Activated B cell treated with CpG ODN at 0.5 μM for 24 hours (primary cell): ENCODE results near the gene TMEM235. TPM values are rescaled to one million over a fixed set of nuclear protein-coding genes. Genes with fewer than 3 reads are reported as not detected.
A peak's percentile ranks its signal among the peaks of the same experiment; 100 is the strongest.

Source experiments
- ATAC-seq: fragments of 200-7000 bp; cut with Tn5 transposase; one replicate; pipeline ENCODE4 v1.10.0; 2021; ENCODE audit warnings: low read depth, mild to moderate bottlenecking, moderate library complexity
- CTCF ChIA-PET: fragments of 350-600 bp; sonication (Branson Sonifier 250); formaldehyde crosslinking; loops from one replicate; lab custom pipeline; 2021; ENCODE audit warnings: antibody characterized with exemption; lab: Charles Lee
- POLR2A ChIA-PET: fragments of 350-600 bp; sonication (Branson Sonifier 250); formaldehyde crosslinking; loops from one replicate; lab custom pipeline; 2021; ENCODE audit warnings: antibody characterized with exemption; lab: Charles Lee
- DNase-seq: peaks from one replicate; pipeline ENCODE4 v3.0.0; 2022
- H3K27ac Mint-ChIP-seq: one replicate; pipeline ENCODE4 v1.8.0; 2020; ENCODE audit warnings: mixed read lengths
- H3K27me3 Mint-ChIP-seq: one replicate; pipeline ENCODE4 v1.8.0; 2021; ENCODE audit warnings: mixed read lengths
- H3K36me3 Mint-ChIP-seq: one replicate; pipeline ENCODE4 v1.8.0; 2021; ENCODE audit warnings: low read depth, mixed read lengths
- H3K4me1 Mint-ChIP-seq: one replicate; pipeline ENCODE4 v1.8.0; 2021; ENCODE audit warnings: mixed read lengths
- H3K4me3 Mint-ChIP-seq: one replicate; pipeline ENCODE4 v1.8.0; 2020; ENCODE audit warnings: mild to moderate bottlenecking, mixed read lengths
- H3K9me3 Mint-ChIP-seq: one replicate; pipeline ENCODE4 v1.8.0; 2020; ENCODE audit warnings: mixed read lengths
- intact Hi-C: fragments of 100-400 bp; cut with micrococcal nuclease; formaldehyde crosslinking; loops from one replicate; pipeline ENCODE4 v1.15.1; 2024
- total RNA-seq: library from RNA; stranded (reverse); gene quantifications from 2 replicates; pipeline ENCODE4 v1.2.3, GENCODE V29; 2022
- TF ChIP-seq, protein P1 (sequence below): fragments of 200-600 bp; IDR thresholded peaks from one replicate; pipeline ENCODE4 v1.8.0; 2022; ENCODE audit warnings: antibody characterized with exemption, mild to moderate bottlenecking

Gene TMEM235
- total RNA-seq, 1 donor from 2014 or later = not detected

DNA sequence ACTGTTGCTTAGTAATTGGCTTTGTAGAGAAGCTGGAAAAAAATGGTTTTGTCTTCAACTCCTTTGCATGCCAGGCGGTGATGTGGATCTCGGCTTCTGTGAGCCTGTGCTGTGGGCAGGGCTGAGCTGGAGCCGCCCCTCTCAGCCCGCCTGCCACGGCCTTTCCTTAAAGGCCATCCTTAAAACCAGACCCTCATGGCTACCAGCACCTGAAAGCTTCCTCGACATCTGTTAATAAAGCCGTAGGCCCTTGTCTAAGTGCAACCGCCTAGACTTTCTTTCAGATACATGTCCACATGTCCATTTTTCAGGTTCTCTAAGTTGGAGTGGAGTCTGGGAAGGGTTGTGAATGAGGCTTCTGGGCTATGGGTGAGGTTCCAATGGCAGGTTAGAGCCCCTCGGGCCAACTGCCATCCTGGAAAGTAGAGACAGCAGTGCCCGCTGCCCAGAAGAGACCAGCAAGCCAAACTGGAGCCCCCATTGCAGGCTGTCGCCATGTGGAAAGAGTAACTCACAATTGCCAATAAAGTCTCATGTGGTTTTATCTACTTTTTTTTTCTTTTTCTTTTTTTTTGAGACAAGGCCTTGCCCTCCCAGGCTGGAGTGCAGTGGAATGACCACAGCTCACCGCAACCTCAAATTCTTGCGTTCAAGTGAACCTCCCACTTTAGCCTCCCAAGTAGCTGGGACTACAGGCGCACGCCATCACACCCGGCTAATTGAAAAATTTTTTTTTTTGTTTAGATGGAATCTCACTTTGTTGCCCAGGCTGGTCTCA, 6.2 kb upstream of the TMEM235 start:
- TF ChIP-seq, protein P1, sequence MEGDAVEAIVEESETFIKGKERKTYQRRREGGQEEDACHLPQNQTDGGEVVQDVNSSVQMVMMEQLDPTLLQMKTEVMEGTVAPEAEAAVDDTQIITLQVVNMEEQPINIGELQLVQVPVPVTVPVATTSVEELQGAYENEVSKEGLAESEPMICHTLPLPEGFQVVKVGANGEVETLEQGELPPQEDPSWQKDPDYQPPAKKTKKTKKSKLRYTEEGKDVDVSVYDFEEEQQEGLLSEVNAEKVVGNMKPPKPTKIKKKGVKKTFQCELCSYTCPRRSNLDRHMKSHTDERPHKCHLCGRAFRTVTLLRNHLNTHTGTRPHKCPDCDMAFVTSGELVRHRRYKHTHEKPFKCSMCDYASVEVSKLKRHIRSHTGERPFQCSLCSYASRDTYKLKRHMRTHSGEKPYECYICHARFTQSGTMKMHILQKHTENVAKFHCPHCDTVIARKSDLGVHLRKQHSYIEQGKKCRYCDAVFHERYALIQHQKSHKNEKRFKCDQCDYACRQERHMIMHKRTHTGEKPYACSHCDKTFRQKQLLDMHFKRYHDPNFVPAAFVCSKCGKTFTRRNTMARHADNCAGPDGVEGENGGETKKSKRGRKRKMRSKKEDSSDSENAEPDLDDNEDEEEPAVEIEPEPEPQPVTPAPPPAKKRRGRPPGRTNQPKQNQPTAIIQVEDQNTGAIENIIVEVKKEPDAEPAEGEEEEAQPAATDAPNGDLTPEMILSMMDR = no peak
- CTCF ChIA-PET = no interaction called here
- Mint-ChIP-seq H3K4me1 (no peaks in the 10 kb centered on the region), H3K27me3 (peaks cover 5% of the 10 kb centered on the region), H3K27ac (no peak overlapping the region), H3K36me3 (no peaks in the 10 kb centered on the region), H3K4me3 (no peak overlapping the region), H3K9me3 (no peaks in the 10 kb centered on the region)
- intact Hi-C loops = no loop called here
- no peak for ATAC-seq
- POLR2A ChIA-PET = no interaction called here
- no peak for DNase-seq

DNA sequence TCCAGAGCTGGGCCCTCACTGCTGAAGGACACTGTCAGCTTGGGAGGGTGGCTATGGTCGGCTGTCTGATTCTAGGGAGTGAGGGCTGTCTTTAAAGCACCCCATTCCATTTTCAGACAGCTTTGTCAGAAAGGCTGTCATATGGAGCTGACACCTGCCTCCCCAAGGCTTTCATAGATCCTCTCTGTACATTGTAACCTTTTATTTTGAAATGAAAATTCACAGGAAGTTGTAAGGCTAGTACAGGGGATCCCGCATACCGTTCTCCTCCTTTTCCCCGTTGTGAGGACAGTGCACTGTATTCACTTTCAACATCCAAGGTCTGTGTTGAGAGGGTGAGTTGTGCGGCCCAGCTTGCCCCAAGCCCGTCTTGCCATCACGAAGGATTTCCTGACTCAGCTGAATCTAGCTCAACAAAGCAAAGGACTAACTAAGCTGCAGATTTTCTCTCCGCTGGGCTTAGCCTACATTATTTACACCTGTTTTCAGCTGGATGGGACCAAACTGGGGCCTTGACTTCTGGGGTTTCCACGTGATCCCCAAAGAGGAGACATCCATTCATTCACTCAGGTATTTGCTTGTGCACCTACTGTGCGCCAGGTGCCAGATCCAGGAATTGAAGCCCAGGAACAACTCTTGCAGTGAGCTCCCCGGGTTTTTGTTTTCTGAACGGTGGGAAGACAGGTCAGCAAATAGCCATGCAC, 5.2 kb upstream of the TMEM235 start:
- H3K9me3 Mint-ChIP-seq = no peaks in the 10 kb centered on the region
- TF ChIP-seq, protein P1 = no peak
- DNase-seq = no peak
- POLR2A ChIA-PET = no interaction called here
- no peak overlapping the region for H3K4me3 Mint-ChIP-seq
- intact Hi-C loops = no loop called here
- no peaks in the 10 kb centered on the region for H3K36me3 Mint-ChIP-seq
- peaks cover 5% of the 10 kb centered on the region for H3K4me1 Mint-ChIP-seq
- ATAC-seq = no peak
- H3K27ac Mint-ChIP-seq = no peak overlapping the region
- CTCF ChIA-PET = no interaction called here
- peaks cover 11% of the 10 kb centered on the region for H3K27me3 Mint-ChIP-seq

DNA sequence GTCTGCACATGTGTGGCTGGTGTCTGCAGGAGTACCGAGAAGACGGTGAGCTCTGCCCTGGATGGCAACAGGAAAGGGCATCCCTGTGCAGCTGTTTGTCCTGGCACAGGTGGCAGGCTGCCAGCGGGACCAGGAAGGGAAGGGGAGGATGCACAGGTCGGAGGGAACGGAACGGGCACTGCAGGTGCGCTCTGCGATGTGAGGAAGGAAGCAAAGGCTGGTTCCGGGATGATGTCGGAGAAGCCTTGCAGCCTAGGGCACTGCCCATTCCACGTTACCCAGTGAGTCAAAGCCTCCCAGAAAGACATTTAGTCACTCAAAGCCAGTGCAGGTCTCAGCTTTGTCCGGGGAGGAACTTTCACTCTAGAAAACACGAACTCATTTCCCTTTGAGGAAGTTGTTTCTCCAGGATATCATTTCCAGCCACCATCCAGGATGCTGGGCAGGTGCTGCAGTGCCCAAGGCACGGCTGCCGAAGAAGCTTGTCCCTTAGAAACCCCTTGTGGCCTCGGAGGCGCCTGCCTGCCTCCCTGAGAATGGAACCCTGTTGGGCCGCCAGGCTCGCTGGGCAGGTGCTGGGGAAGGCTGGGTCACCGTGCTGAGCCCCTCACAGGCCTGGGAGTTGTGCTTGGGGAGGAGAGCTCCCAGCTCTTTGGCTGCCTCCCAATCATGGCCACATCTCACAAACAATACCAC, 4.5 kb upstream of the TMEM235 start:
- CTCF ChIA-PET = no interaction called here
- Mint-ChIP-seq H3K4me3 (no peak overlapping the region), H3K27me3 (peaks cover 14% of the 10 kb centered on the region), H3K36me3 (no peaks in the 10 kb centered on the region), H3K9me3 (no peaks in the 10 kb centered on the region), H3K27ac (no peak overlapping the region), H3K4me1 (peaks cover 5% of the 10 kb centered on the region)
- ATAC-seq = no peak
- intact Hi-C loops = no loop called here
- POLR2A ChIA-PET = no interaction called here
- TF ChIP-seq, protein P1 = no peak
- no peak for DNase-seq

DNA sequence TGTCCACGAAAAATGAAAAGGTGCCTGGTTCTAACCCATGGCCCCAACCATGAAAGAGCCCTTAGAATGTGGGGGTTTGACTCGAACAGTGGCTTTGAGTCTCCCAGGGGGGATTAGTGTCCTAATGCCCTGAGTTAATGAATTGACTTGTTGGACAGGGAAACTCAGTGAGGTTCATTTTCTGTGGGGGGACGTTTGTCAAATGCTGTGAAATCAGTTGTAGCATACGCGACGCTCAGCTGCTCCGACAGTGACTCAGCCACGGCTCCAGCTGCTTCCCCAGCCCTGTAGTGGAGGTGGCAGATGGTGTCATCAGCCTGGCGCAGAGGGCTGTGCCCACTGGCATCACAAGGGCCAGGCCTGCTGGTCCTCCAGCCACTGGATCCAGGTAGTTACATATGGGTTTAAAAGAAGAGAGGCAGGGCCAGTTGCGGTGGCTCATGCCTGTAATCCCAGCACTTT, 3.9 kb upstream of the TMEM235 start:
- Mint-ChIP-seq H3K4me3 (no peak overlapping the region), H3K4me1 (peaks cover 11% of the 10 kb centered on the region), H3K9me3 (no peaks in the 10 kb centered on the region), H3K27ac (no peak overlapping the region), H3K36me3 (no peaks in the 10 kb centered on the region), H3K27me3 (peaks cover 14% of the 10 kb centered on the region)
- DNase-seq = no peak
- POLR2A ChIA-PET = no interaction called here
- CTCF ChIA-PET = no interaction called here
- ATAC-seq = peak; percentile 49
- intact Hi-C loops = no loop called here
- TF ChIP-seq, protein P1 = no peak
